PC-3 (cell line): ENCODE measurements around the gene REEP6.

ENCODE experiments used
- EZH2 ChIP-seq: fragments of 300-600 bp; sonication (generic); IDR thresholded peaks from one replicate; pipeline ENCODE4 v1.6.1; 2017; ENCODE audit warnings: antibody characterized with exemption, mild to moderate bottlenecking, low read length; ENCODE audit not compliant: unreplicated experiment
- TF ChIP-seq, protein P1 (sequence below): fragments of 300-600 bp; sonication (generic); conservative IDR thresholded peaks from 2 replicates; pipeline ENCODE4 v1.5.1; 2017; ENCODE audit warnings: antibody characterized with exemption, low read depth, mild to moderate bottlenecking, low read length

DNA sequence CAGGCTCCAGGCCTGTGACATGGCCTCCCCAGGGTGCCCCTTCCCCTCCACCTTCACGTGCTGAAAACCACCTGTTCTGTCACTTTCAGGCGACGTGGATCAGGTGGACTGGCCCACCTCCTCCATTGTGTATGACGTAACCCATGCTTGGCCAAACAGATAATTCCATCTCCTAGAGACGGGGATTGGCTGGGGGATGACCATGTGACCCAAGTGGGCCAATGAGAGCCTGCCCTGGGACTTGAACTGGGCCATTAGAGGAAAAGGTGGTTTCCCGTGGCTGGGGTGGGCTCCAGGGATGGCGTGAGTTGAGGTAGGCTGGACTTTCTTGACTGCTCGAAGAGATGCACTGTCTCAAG lies 25.4 kb downstream of the REEP6 start:
- TF ChIP-seq, protein P1, sequence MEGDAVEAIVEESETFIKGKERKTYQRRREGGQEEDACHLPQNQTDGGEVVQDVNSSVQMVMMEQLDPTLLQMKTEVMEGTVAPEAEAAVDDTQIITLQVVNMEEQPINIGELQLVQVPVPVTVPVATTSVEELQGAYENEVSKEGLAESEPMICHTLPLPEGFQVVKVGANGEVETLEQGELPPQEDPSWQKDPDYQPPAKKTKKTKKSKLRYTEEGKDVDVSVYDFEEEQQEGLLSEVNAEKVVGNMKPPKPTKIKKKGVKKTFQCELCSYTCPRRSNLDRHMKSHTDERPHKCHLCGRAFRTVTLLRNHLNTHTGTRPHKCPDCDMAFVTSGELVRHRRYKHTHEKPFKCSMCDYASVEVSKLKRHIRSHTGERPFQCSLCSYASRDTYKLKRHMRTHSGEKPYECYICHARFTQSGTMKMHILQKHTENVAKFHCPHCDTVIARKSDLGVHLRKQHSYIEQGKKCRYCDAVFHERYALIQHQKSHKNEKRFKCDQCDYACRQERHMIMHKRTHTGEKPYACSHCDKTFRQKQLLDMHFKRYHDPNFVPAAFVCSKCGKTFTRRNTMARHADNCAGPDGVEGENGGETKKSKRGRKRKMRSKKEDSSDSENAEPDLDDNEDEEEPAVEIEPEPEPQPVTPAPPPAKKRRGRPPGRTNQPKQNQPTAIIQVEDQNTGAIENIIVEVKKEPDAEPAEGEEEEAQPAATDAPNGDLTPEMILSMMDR, result no peak
- no peak for TF ChIP-seq EZH2
